Skeletal muscle cell (primary cell): ENCODE data around the gene G6PC3.
"Not testable (repeated sequence)": the region's sequence is repeated elsewhere in the genome, so short reads cannot be mapped to it uniquely, and the experiment has no call there.

Experiments used
- DNase-seq: peaks from one replicate; pipeline ENCODE4 v3.0.0-alpha.2; 2010; ENCODE audit warnings: low read depth
- H3K4me3 ChIP-seq: 2 replicates; pipeline ENCODE4 v1.5.1; 2011; ENCODE audit warnings: low read depth, mild to moderate bottlenecking, control low read depth, low read length, moderate library complexity

G6PC3 gene

GRCh38 chr17:44070455-44071197 is at the start of gene G6PC3:
TSS of gene G6PC3 (plus strand) at chr17:44070735. CDS start at chr17:44070966, 231 bp downstream.
- DNase-seq = peak; percentile 97
- H3K4me3 ChIP-seq = peak within 1 kb of the TSS; percentile 74

GRCh38 chr17:44021227-44021626 is 49.3 kb upstream of the G6PC3 start:
- H3K4me3 ChIP-seq, DNase-seq: not testable (repeated sequence)

- DNase-seq = no peak
Observed at GRCh38 chr17:44022246-44022645, 48.3 kb upstream of the G6PC3 start.

GRCh38 chr17:44023545-44024270 is 46.8 kb upstream of the G6PC3 start:
- H3K4me3 ChIP-seq = no peak overlapping the region
- DNase-seq = no peak

More at GRCh38 chr17:44022246-44022645, 48.3 kb upstream of the G6PC3 start:
- H3K4me3 ChIP-seq = no peak overlapping the region

- DNase-seq = no peak
- H3K4me3 ChIP-seq = no peak overlapping the region
Observed at GRCh38 chr17:44024271-44024663, 46.3 kb upstream of the G6PC3 start.

GRCh38 chr17:44024853-44025252 is 45.7 kb upstream of the G6PC3 start:
- no peak for DNase-seq

GRCh38 chr17:44029736-44030135 is 40.8 kb upstream of the G6PC3 start:
- no peak for DNase-seq
- no peak overlapping the region for H3K4me3 ChIP-seq

More at GRCh38 chr17:44024853-44025252, 45.7 kb upstream of the G6PC3 start:
- H3K4me3 ChIP-seq = no peak overlapping the region

GRCh38 chr17:44030482-44030881 is 40.1 kb upstream of the G6PC3 start:
- no peak overlapping the region for H3K4me3 ChIP-seq
- no peak for DNase-seq

- DNase-seq = no peak
- H3K4me3 ChIP-seq = no peak overlapping the region
Observed at GRCh38 chr17:44033861-44034408, 36.6 kb upstream of the G6PC3 start.

GRCh38 chr17:44034688-44035087 is 35.8 kb upstream of the G6PC3 start:
- H3K4me3 ChIP-seq, DNase-seq: not testable (repeated sequence)

- no peak for DNase-seq
Observed at GRCh38 chr17:44037471-44037870, 33.1 kb upstream of the G6PC3 start.

GRCh38 chr17:44038604-44039011 is 31.9 kb upstream of the G6PC3 start:
- peak; percentile 9 for DNase-seq
- H3K4me3 ChIP-seq = no peak overlapping the region

More at GRCh38 chr17:44037471-44037870, 33.1 kb upstream of the G6PC3 start:
- no peak overlapping the region for H3K4me3 ChIP-seq

- no peak overlapping the region for H3K4me3 ChIP-seq
- no peak for DNase-seq
Observed at GRCh38 chr17:44039829-44040635, 30.5 kb upstream of the G6PC3 start.

GRCh38 chr17:44043272-44043696 is 27.3 kb upstream of the G6PC3 start:
- DNase-seq = no peak
- H3K4me3 ChIP-seq = no peak overlapping the region

- peak; percentile 65 for DNase-seq
- H3K4me3 ChIP-seq = no peak overlapping the region
Observed at GRCh38 chr17:44044071-44044470, 26.5 kb upstream of the G6PC3 start.

- DNase-seq = no peak
- H3K4me3 ChIP-seq = no peak overlapping the region
Observed at GRCh38 chr17:44045486-44045885, 25.0 kb upstream of the G6PC3 start.

- DNase-seq, H3K4me3 ChIP-seq: not testable (repeated sequence)
Observed at GRCh38 chr17:44046893-44047292, 23.6 kb upstream of the G6PC3 start.

- no peak overlapping the region for H3K4me3 ChIP-seq
- peak; percentile 44 for DNase-seq
Observed at GRCh38 chr17:44049294-44050060, 21.1 kb upstream of the G6PC3 start.
